T-helper 9 cell (primary cell): Measurements from ENCODE around the gene SORCS1.

Experiments used
- DNase-seq: peaks from one replicate; pipeline ENCODE4 v3.0.0-alpha.2; 2020

Gene SORCS1

DNA sequence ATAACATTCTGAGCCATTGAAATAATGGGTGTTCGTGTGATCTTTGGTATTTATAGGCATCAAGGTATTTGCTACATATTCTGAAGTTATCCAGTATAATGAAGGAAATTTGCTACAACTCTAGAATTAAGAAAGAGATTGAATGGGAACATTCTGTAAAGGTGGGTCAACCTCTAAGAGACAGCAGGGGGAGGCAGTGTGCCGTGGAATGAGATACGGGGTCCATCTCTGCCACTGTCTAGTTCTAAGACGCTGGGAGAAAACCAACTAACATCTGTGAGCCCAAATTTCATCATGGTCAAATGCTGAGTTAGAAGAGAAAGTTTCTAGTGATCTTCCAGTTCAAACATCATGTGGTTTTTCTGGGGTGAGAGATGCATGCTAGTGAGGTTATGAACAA lies 368.9 kb downstream of the SORCS1 start:
- no peak for DNase-seq

DNA sequence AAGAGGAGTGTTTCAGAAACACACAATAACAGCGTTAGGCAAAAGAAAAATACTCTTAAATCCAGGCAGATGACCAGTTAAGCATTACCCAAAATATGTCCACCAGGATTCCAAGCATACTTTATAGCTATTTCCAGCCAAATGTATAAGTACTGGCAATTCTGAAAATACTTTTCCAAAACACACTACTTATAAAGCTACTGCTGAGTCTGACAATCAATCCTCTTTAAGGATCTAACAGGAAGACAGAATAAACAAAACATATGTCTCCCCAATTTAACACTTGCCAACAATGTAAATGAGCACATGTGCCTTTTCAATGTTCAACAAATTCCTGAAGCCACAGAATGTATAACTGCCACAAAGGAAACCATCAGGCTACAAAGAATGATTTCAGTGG lies 370.9 kb downstream of the SORCS1 start:
- no peak for DNase-seq

DNA sequence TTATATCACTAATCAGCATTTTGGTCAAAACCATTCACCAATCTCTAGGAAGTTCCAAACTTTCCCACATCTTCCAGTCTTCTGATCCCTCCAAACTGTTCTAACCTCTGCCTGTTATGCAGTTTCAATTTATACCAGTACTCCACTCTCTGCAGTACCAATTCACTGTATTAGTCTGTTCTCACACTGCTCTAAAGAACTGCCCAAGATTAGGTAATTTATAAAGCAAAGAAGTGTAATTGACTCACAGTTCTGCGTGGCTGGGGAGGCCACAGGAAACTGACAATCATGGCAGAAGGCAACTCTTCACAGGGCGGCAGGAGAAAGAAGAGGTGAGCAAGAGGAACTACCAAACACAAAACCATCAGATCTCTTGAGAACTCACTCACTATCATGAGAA lies 374.9 kb downstream of the SORCS1 start:
- no peak for DNase-seq

DNA sequence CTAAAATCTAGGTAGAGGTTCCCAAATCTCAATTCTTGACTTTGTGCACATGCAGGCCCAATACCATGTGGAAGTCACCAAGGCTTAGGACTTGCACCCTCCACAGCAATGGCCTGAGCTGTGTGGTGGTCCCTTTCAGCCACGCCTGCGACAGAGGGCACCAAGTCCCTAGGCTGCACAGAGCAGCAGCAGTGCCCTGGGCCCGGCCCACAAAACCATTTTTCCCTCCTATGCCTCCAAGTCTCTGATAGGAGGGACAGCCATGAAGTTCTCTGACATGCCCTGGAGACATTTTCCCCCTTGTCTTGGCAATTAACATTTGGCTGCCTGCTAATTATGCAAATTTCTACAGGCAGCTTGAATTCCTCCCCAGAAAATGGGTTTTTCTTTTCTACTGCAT lies 375.5 kb downstream of the SORCS1 start:
- DNase-seq, result no peak

DNA sequence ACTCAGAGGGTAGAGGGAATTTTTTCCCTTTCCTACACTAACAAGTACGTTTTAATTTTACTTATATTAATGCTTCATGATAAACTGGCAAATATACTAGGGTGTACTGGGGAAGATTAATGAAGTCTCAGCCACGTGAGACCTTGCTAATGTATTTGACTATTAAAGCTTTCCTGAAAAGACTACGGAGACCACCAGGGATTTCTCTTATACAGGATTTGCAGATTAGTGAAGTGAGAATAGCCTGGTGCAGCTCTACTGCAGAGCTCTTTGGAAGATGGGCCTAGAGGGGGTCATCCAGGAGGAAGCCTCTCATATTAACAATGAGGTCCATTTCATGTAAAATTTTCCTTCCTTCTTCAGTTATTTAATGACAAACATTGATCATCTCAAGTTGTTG lies 379.0 kb downstream of the SORCS1 start:
- no peak for DNase-seq

DNA sequence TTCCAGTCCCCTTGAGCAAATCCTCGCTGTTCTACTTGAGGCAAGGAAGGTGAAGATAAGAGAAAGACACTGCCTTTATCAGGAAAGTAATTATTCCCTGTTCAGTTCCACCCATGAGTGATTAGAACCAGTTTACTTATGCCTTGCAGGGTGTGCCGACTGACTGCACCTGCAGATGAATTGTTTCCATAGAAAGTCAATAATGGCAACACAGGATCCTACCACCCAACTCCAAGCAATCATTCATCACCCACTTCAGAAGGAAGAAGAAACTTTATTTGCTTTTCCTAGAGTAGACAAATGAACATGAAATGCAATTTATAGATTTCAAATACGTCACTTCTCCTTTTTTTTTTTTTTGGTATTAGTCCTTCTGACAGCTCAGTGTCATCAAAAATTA lies 383.9 kb downstream of the SORCS1 start:
- DNase-seq, result no peak

DNA sequence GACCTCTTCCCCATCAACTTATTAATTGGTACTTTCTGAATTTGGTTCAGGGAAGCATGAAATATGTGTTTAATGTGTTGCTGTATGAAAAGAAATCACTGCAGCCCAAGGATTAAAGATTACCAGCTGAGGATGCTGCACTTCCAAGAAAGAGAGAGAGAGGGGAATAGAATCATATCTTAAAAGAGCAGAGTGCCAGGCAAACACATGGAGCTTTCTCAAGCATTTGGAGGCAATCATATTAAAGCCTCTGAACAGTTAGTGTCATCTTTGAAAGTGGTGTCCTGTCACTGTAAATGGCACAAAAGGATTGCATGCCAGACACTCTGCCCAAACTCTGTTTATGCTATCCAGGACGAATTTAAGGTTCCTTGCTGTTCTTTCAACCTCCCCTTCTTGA lies 386.7 kb downstream of the SORCS1 start:
- no peak for DNase-seq

DNA sequence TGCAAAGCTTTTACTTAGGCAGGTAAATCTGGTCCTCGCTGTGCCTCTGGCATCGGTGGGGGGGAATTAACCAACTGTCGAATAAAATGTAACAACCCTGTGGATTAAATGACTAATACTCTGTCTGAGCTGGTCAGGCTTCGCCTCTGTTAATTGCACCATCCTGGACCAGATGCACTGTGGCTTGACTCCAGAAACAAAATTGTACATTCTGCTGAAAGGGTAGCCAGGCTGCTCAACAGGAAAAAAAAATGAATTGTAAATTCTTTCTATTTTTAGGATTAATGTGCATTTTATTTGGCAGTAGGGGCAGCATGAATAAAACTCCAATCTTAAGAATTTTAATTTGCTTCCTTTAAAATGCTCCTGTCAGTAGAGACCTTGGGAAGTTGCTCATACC lies 389.4 kb downstream of the SORCS1 start:
- no peak for DNase-seq

DNA sequence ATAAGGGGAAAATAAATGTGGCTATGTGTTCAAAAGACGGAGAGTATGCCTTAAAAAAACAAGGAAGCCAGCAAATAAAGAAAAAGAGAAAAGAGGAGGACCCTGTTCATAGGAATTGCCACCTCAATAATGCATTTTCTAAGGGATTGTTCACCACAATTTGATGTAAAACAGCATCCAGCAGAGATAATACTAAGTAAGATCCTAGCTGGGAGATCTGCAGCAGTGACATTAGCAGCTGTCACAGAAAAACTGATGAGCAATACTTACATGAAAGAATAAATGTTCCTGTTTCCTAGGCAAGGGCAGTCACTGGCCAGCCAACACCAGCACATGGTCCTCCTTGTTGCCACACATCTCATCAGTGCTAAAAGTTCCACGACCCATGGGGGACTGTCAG lies 391.5 kb downstream of the SORCS1 start:
- no peak for DNase-seq

DNA sequence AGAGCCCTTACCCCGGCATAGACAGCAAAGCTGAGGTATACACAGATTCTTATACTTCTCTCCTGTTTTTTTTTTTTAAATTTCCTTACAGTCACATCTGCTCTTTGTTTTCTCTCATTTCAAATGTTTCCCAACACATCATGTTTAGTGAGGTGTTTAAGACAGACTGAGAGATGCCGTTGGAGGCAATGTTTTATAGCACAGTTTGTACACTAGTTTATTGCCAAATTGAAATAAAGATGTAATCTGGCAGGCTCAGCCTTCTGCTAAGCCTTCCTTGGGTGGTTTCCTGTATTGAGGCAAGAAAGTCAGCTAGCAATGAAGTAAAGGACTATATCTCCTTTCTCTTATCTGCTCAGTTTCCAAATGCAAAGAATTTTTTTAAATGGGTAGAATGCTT lies 393.4 kb downstream of the SORCS1 start:
- DNase-seq, result no peak

DNA sequence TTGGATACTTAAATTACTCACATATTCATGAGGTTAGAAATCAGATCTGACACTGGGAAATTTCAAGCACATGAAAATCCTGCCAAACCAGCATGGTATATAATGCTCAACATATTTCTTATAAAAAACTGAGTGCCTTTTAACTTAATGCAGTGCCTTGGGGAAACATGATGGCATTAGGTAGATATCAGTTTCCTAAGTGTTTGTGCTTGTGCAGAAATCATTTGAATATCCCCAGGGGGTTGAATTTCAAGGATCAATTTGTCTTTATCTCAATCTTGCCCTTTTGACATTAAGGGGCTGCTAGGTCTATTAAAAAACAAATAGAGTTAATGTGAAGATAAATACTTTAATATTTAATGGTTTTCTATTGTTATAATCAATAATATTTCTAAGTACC lies 396.3 kb downstream of the SORCS1 start:
- DNase-seq, result no peak

DNA sequence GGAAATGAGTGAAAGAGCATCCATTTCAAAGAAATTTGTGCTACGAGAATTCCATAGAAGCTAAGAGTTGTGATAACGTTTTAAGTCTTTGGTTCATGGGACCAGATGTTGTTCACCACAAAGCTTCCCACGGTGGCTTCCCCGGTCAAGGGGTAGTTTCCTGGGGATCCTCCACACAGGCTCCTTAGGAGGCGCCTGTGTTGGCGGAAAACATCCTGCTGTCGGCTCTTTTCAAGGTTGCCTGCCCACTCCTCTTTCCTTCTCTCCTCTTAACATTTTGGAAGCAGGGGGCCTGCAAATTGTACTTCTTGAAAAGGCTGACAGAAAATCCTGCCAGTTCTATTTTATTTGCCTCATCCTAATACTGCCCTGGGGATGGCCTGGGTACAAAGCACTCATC lies 398.6 kb downstream of the SORCS1 start:
- no peak for DNase-seq

DNA sequence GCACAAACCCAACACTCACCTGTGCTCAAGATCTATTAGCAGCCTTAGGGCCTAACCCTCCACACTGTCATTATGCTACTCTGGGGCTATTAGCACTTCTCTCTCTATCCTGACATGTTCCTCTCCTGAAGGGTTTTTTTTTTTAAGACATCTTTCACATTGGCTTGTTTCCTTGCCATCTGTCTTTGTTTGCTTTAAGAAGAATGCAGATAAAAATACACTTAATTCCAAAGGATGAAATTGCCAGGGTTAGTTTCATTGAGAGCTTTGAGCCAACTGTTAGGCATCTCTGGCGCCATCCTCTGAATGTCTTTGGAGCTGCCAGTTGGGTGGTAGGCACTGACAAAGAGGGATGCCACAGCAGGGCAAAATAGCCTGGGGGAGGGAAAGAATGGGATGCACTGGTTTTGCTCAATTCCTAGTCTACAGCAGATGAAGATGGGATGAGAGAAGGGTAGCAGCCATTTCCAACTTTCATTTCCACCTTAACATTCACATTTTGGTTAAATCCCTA lies 399.2 kb downstream of the SORCS1 start:
- no peak for DNase-seq

DNA sequence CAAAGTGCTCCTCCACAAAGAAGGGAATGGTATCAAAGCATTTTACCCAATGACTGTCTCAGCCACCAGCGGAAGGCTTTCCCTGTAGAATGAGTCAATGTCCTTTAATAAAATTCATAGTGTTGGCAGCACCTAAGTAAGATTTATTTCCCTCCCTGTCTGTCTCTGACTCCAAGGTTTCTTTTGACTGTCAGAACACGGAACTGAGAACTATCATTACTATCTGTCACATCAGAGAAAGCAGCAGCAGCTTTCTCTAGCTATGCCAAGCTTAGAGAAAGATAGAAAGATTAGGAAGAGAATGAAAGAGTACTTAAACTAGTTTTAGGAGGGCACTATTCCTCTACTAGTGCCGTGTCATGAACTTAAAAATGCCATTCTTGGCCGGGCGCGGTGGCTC lies 400.1 kb downstream of the SORCS1 start:
- DNase-seq, result no peak

DNA sequence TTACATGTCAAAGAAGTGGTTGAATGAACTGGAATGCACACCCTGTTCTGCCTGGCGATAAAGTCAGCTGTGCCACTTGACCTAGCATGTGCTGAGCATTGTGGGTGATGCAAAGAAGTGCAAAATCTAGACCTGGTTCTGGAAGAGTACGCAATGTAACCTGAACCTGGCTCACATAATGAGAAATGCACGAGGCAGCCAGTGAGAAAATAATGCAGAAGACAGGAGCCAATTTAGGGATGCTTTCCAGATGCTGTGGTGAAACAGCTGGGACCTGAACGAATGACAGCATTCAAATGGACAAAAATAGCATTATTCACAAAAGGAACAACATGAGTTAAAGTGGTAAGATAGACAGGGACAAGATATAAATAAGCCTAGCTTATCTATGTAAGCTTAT lies 402.6 kb downstream of the SORCS1 start:
- DNase-seq, result no peak

DNA sequence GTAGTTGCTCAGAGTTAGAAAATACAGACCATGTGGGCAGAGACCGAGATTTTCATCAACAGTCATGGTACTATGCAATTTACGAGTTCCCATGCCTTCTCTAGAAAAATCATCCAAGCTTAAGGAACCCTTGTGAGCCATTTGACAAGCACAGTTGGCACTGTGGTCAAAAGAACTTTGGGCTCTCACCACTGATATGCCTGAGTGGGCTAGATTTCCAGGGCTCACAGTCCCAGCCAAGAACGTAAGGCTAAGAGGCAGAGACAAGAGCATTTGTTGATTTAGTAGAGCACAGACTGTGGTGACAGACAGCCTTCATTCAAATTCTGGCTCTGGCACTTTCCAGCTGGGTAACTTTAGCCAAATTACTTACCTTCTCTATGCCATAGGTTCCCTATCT lies 407.0 kb downstream of the SORCS1 start:
- no peak for DNase-seq

DNA sequence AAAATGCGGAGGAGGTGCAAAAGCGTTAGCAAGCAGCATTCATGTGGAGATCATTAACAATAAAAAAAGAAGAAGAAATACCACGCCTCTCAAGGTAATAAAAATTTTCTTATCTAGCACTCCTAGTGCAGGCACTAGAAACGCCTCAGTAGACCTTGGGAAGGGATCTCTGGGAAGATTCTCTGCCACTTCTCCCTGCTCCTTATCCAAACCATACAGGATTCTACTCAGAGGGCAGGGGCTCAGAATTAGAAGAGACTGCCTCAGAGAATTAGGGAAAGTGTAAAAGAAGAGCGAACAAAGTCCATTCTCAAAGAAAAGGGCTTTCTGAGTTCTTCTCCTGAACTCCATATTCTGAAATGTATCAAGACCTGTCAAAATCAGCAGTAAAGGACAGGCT lies 413.4 kb downstream of the SORCS1 start:
- no peak for DNase-seq

DNA sequence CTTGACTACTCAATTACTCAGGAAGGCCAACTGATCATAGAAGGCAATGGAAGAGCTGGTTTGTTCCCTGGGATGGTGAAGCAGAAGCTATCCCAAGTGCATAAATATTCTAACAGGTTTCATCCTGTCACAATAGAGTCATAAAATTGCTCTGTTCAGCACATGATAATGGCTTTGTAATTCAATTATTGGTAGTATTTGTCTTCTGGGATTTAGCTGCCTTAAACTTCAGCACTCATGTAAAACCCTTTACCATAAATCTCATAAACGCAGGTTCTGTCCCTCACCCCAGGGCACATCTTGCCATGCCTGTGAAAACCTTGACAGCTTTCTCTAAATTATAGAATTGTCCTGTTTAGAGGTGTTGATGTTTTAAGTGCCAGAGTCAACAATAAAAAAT lies 417.6 kb downstream of the SORCS1 start:
- no peak for DNase-seq

DNA sequence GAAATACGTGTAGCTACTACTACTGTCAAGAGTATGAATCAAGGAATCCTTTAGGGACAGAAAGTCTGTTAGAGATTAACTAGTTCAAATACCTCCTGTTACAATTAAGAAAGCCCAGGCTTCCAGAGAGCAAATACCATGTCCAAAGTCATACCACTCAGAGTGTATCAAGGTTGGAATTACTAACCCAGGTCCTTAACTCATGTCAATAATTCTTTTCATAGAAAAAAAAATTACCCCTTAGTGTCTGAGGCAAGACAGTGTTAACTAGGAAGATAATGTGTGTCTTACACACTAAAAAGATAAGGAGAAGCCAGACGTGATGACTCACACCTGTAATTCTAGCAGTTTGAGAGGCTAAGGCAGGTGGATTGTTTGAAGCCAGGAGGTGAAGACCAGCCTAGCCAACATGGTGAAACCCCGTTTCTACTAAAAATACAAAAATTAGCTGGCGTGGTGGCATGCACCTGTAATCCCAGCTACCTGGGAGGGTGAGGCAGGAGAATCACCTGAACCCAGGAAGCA lies 423.4 kb downstream of the SORCS1 start:
- no peak for DNase-seq

DNA sequence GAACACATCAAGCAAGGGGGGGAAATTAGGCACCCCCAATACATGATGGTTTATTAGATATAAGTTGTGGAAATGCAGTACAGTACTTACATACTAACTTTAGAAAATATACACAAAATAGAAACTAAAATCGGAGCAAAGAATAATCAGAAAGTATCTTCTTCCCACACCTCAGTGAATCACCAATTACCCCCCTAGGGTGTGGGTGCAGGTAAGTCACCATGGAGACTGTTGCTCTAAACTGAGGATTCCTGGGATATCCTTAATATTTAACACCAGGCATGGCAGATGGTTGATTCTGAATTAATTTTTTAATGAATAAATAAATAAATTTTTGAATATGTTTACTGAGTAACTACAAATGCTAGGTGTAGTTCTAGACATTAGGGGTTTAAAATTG lies 424.4 kb downstream of the SORCS1 start:
- no peak for DNase-seq

DNA sequence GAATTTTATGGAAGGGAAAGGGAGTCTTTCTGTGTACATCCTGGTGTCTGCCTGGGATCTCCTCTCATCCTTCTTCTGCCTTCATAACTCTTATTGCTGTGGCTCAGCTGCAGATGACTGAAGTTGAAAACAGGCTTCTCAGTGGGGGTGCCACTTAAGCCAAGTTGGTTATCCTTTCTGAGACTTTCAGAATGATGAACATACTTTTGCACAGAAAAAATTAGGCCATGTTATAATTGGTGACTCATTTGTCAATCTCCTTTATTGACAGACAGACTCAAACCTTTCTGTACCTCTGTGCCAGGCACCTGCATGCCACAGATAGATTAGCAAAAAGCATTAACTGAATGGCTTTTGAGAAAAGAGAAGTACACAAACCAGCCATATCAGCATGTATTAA lies 430.3 kb downstream of the SORCS1 start:
- DNase-seq, result no peak

DNA sequence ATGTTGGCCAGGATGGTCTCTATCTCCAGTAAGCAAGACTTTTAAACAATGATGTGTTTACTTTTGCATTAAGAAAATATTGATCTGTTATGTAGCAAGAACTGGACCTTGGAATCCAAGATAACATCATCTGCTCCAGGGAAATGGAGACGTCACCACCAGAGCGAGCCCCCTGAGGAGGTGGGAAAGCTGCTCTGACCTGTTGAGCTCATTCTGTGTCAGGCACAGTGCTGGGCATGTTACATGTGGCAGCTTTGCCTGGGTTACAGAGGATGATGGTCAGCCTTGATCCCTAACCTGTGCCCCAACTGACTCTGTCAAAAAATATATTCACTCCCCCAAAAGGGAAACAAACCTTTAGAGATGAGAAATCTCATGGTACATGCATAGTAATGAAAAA lies 436.3 kb downstream of the SORCS1 start:
- no peak for DNase-seq

DNA sequence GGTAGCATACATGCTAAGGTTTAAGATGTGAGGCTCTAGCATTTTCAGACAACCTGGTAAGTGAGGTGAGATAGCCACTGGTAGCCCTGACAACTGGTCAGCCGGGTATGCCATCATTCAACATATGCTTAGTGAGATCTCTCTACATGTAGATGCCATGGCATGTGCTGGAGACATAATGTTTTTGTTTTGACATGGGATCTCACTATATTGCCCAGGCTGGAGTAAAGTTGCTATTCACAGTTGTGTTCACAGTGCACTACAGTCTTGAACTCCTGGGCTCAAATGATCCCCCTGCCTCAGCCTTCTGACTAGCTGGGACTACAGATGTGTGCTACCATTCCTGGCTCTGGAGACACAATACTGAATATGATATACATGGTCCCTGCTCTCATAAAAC lies 437.3 kb downstream of the SORCS1 start:
- DNase-seq, result no peak

DNA sequence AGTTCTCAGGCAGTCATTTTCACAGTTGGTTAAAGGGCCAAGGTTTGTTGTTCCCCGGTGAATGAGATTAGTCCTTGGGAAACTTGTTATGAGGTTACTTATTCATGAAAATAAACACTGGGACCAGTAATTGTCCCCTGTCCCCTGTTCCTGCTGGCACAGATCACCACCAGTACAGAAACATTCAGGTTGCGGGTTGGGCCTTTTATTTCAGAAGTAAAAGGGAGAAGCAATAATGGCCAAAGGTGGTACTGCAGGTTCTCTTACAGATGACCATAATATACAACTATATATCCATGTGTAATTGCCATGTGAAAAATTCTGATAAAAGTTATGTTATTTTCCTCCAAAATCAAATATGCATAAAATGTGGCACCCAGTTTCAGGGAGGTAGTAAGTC lies 442.0 kb downstream of the SORCS1 start:
- no peak for DNase-seq

DNA sequence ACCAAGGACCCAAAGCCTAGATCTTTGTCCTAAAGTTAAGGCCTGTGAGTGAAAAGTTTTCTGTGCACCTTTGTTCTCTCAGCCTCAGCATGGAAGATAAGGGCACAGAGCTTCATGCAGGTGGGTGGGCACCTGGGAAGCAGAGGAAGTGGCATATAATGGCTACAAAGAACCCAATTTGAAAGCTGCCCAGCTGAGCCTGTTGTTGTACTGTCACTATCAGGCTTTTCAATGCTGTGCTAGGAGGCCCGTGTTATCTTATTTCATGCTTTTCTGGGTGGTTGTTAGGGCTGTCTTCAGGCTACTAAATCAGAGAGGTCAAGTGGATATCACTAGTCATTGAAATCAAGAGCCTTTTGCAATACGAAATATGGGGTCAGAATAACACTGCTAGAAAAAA lies 443.8 kb downstream of the SORCS1 start:
- DNase-seq, result no peak

DNA sequence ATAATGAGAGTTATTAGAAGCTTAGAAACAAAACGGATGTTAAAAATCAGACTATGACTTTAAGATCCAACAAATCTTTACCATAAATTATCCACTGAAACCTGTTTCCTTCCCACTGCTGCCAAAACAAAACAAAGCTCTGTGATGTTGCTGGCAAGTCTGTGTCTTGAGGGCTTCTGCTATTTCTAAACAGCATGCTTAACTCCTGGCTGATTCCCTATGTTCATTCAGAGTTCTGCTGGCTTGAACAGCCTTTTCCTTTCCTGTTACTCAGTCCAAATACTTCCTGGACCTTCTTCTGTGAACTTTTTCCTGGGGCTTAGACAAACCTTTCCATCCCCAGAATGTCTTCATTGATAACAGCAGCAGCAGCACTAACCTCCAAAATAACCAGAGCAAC lies 448.1 kb downstream of the SORCS1 start:
- DNase-seq, result no peak
